Type B pancreatic cell (in vitro differentiated cells): ENCODE data around the gene AFMID. TPM values are rescaled to one million over a fixed set of nuclear protein-coding genes. Genes with fewer than 3 reads are reported as not detected.
"Not testable (repeated sequence)": the region's sequence is repeated elsewhere in the genome, so short reads cannot be mapped to it uniquely, and the experiment has no call there.

Experiments used
- DNase-seq: peaks from one replicate; pipeline ENCODE4 v3.0.0; 2021; ENCODE audit warnings: mixed read lengths; ENCODE audit not compliant: unreplicated experiment; ENCODE audit errors: extremely low spot score
- H3K27ac Mint-ChIP-seq: 2 replicates; pipeline ENCODE4 v1.8.0; 2021; ENCODE audit warnings: mild to moderate bottlenecking, mixed read lengths
- H3K27me3 Mint-ChIP-seq: 2 replicates; pipeline ENCODE4 v1.8.0; 2021; ENCODE audit warnings: mixed read lengths
- H3K36me3 Mint-ChIP-seq: 2 replicates; pipeline ENCODE4 v1.8.0; 2021; ENCODE audit warnings: mixed read lengths
- H3K4me1 Mint-ChIP-seq: one replicate; pipeline ENCODE4 v1.8.0; 2021; ENCODE audit warnings: mixed read lengths; ENCODE audit not compliant: unreplicated experiment
- H3K4me3 Mint-ChIP-seq: 2 replicates; pipeline ENCODE4 v1.8.0; 2021; ENCODE audit warnings: mild to moderate bottlenecking, mixed read lengths
- H3K9me3 Mint-ChIP-seq: 2 replicates; pipeline ENCODE4 v1.8.0; 2021; ENCODE audit warnings: mixed read lengths
- CTCF ChIP-seq: fragments of 200-600 bp; sonication (generic); conservative IDR thresholded peaks from 2 replicates; pipeline ENCODE4 v1.5.0; 2021; ENCODE audit warnings: antibody characterized with exemption, mild to moderate bottlenecking
- total RNA-seq: library from RNA; stranded (reverse); gene quantifications from 2 replicates; pipeline ENCODE4 v1.2.1, GENCODE V29; 2021; ENCODE audit warnings: low replicate concordance

The AFMID gene
- total RNA-seq, 1 donor from 2014 or later = 30.5 TPM

DNA sequence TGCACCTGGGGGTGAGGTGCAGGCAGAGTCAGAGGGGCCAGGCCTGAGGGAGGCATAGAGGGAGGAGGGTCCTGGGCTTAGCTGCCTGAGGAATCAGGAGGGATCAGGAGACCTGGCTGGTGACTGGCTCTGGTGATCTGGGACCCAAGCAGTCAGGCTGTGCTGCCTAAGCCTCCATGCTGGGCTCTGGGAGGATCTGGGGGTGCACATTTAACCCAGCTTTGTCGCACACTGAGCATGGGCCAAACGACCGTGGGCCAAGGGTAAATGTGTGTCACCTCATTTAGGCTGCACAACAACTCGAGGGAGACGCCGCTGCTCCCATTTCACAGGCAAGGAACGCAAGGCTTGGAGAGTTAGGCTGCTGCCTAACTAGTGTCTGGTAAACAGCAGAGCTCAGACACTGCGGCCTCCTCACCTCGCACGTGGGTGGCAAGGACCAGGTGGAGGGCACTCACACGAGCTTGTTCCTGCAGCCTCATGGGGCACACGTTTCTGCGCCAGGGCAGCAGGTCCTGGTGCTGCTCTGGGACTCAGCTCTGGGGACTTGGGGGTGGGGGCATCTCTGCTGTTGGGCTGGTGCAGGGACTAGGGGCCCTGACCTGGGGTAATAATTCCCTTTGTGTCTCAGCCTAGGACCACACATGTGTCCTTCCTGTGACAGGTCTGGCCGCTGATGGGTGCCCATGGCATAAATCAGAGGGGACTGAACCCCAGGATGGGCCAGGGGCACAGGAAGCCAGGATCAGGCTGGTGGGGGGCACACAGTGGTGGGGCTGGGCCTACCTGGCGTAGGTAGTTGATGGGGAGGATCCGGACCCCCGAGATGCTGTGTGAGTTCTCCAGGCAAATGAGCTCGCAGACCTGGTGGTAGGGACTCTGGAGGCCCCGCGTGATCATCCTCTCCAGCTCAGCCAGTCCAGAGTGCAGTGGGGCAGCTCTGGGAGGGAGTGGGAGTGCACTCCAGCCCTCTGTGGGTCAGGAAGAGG, 63.0 kb downstream of the AFMID start:
- DNase-seq = no peak
- H3K27ac Mint-ChIP-seq = no peak overlapping the region
- peaks cover 7% of the 10 kb centered on the region for H3K4me1 Mint-ChIP-seq
- no peaks in the 10 kb centered on the region for H3K27me3 Mint-ChIP-seq
- no peaks in the 10 kb centered on the region for H3K36me3 Mint-ChIP-seq
- peaks cover 4% of the 10 kb centered on the region for H3K9me3 Mint-ChIP-seq
- no peak overlapping the region for H3K4me3 Mint-ChIP-seq
- TF ChIP-seq CTCF = no peak

DNA sequence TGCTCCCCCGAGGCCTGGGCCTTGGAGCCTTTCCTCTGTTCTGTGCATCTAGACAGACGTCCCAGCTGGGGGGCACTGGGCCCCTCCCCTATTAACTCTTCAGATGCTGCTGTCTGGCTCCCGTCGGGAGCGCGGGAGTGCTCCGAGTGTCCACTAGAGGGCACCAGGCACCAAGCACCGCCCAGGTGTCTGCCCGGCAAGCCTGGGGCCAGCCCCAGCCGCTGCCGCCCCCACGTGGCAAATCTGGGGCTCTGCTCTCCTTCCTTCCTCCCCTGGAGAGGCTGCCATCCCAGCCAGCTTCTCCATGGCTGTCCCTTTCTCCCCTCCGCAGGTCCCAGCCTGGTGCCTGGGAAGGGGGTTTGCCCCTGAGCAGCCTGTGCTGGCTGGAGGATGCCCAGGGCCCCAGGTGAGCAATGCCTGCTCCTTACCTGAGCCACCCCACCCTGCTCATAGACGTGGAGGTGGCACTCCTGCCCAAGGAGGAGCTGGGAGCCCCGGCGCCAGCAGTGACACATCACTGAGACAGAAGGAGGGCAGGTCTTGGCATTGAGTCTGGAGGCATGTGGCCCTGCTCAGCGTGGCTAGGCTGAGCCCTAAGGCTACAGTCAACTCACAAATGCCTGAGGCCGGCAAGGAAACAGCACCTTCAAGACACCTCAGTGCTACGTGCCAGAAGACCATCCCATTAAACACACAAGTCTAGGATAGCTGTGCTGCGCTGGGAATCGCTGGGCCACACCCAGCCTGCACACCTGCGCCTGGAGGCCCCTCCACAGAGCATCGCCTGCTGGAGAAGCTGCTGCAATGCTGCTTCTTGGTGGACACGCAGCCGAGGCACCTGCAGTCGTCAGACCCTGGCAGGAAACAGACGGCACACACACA, 64.0 kb downstream of the AFMID start:
- H3K4me3 Mint-ChIP-seq = peak overlapping the region; percentile 70

DNA sequence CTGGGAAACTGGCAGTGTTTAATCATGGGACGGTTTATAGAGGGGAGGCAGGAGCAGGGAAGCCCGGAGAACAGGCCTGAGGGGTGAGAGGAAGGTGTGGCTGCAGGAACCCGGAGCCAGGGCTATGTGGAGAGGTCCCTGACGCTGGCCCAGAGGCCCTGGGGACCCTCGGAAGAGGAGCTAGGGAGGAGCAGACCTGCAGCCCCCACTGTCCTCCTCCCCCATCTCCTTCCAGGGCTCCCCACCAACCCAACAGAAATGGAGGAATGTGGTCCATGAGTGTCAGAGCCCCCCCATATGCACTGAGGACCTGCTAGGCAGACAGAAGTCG, 64.6 kb downstream of the AFMID start:
- Mint-ChIP-seq H3K9me3 (no peaks in the 10 kb centered on the region), H3K36me3 (no peaks in the 10 kb centered on the region), H3K27me3 (no peaks in the 10 kb centered on the region), H3K4me1 (peaks cover 7% of the 10 kb centered on the region), H3K4me3 (peak overlapping the region; percentile 70), H3K27ac (no peak overlapping the region)
- TF ChIP-seq CTCF = no peak
- DNase-seq = no peak

More for the DNA sequence above, 64.0 kb downstream of the AFMID start:
- TF ChIP-seq CTCF = peak; percentile 100
- Mint-ChIP-seq H3K27ac (no peak overlapping the region), H3K36me3 (no peaks in the 10 kb centered on the region), H3K4me1 (peaks cover 7% of the 10 kb centered on the region), H3K9me3 (no peaks in the 10 kb centered on the region), H3K27me3 (no peaks in the 10 kb centered on the region)
- peak; percentile 94 for DNase-seq

- Mint-ChIP-seq H3K9me3 (no peaks in the 10 kb centered on the region), H3K27me3 (no peaks in the 10 kb centered on the region), H3K27ac (no peak overlapping the region), H3K36me3 (no peaks in the 10 kb centered on the region), H3K4me1 (peaks cover 7% of the 10 kb centered on the region), H3K4me3 (no peak overlapping the region)
- DNase-seq = no peak
- TF ChIP-seq CTCF = no peak
Observed at GRCh38 chr17:78252111-78252634, 65.0 kb downstream of the AFMID start.

DNA sequence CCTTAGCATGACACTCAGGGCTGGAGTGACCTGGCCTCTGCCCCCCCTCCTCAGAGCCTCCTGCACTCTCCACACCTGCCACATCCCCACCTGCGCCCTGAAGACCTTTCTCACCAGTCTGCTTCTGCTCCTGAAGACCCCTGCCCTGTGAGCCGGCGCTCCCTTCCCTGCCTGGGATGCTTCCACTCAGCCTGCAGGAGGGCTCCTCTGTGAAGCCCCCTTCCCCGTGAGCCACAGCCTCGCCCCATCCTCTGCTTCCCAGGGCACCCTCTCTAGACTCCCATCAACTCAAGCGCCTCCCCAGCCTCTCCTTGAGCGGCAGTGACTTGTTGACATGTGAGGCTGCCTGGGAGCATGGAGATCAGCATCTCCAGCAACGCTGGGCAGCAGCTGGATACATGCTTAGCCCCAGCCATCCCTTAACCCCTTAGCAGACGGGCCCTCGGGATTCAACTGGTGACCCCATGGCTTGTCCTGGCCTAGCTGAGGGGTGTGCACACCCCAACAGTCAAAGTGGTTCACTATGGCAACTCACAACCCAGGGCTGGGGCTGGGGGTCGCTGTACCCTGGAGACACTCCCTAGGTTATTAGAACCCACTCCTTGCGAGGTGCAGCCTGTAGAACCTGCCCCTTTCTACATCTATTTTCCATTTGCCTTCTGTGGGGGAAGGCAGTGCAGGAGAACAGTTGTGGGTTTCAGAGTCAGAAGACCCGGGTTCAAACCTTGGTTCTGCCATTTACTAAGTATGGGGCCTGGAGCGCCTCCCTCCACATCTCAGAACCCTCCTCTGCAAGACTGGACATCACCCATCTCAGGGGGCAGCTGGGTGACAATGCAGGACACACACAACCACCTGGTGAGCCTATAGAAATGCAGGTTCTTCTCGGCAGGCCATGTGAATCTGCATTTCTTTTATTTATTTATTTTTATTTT, 65.8 kb downstream of the AFMID start:
- TF ChIP-seq CTCF = no peak
- H3K4me1 Mint-ChIP-seq = peaks cover 15% of the 10 kb centered on the region
- H3K27me3 Mint-ChIP-seq = no peaks in the 10 kb centered on the region
- H3K9me3 Mint-ChIP-seq = no peaks in the 10 kb centered on the region
- H3K36me3 Mint-ChIP-seq = no peaks in the 10 kb centered on the region
- H3K4me3 Mint-ChIP-seq = peak overlapping the region; percentile 86
- DNase-seq = no peak
- H3K27ac Mint-ChIP-seq = no peak overlapping the region

DNA sequence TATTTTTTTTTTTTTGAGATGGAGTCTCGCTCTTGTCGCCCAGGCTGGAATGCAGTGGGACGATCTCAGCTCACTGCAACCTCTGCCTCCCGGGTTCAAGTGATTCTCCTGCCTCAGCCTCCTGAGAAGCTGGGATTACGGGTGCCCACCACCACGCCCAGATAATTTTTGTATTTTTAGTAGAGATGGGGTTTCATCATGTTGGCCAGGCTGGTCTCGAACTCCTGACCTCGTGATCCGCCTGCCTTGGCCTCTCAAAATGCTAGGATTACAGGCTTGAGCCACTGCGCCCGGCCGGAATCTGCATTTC, 66.4 kb downstream of the AFMID start:
- not testable (repeated sequence) for H3K36me3 Mint-ChIP-seq, H3K9me3 Mint-ChIP-seq, DNase-seq, H3K27me3 Mint-ChIP-seq, H3K27ac Mint-ChIP-seq
- peaks cover 18% of the 10 kb centered on the region for H3K4me1 Mint-ChIP-seq
- H3K4me3 Mint-ChIP-seq = peak overlapping the region; percentile 86
